ENCODE data around the gene HIVEP3.

The HIVEP3 gene

DNA sequence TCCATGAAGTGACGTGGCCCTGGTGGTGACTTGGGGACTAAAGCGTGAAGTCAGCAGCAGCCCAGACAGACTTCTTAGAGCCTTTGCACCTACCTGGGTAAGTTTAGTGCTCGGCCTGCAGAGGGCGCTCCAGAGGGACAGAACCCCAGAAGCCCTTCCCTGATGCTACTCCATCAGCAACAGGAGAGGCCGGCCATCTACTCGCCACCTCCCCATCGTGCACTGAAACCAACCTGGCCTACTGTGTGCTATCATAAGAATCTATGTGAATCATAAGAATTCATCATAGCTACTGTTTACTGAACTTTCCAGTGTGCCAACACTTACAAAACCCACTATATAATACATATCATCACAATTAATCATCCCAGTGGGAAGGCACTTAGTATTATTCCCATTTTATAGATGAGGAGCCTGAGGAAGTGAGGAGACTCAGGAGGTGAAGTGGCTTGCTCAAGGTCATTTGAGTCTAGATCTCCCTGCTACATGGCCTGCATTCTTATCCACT lies 426.3 kb downstream of the HIVEP3 start:
- Mint-ChIP-seq H3K4me1 (peaks cover 2% of the 10 kb centered on the region), H3K36me3 (peaks cover 4% of the 10 kb centered on the region), H3K9me3 (no peaks in the 10 kb centered on the region), H3K4me3 (no peak overlapping the region), H3K27ac (no peak overlapping the region)
- peak; percentile 43 to 64 for DNase-seq (ENCODE audit: low spot score in 2 of 2)
- peak; percentile 11 for ATAC-seq

DNA sequence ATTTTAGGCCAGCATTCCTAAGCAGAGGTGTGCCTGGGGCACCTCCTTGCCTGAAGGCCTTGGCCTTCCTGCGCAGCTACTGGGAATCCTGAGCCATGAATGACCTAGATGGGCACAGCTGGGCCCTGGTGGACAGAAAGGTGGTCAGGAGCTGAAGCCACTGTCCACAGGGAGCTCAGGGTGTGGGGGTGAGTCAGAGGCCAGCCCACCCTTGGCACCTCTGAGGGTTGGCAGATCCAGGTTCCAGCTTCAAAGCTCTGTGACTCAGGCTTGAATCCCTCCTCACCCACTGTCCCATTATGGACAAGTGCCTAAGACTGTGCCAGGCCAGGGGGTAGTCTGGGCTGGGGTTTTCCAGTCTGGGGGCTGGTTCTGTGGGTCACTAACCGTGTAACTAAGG lies 427.8 kb downstream of the HIVEP3 start:
- Mint-ChIP-seq H3K4me1 (peaks cover 17% of the 10 kb centered on the region), H3K36me3 (peaks cover 4% of the 10 kb centered on the region), H3K27ac (no peak overlapping the region), H3K9me3 (no peaks in the 10 kb centered on the region), H3K4me3 (no peak overlapping the region)
- no peak for DNase-seq (ENCODE audit: low spot score in 2 of 2)
- no peak for ATAC-seq

DNA sequence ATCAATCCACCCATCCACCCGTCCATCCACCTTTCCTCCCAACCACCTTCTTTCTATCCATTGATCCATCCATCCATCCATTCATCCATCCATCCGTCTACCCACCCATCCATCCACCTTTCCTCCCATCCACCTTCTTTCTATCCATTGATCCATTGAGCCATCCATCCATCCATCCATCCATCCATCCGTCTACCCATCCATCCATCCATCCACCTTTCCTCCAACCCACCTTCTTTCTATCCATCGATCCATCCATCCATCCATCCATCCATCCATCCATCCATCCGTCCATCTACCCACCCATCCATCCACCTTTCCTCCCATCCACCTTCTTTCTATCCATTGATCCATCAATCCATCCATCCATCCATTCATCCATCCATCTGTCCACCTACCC lies 429.2 kb downstream of the HIVEP3 start:
- ATAC-seq (no peak), DNase-seq (ENCODE audit: low spot score in 2 of 2) (no peak)
- Mint-ChIP-seq H3K36me3 (peaks cover under 1% of the 10 kb centered on the region), H3K27ac (no peak overlapping the region), H3K4me3 (no peak overlapping the region), H3K9me3 (no peaks in the 10 kb centered on the region), H3K4me1 (peaks cover 18% of the 10 kb centered on the region)

DNA sequence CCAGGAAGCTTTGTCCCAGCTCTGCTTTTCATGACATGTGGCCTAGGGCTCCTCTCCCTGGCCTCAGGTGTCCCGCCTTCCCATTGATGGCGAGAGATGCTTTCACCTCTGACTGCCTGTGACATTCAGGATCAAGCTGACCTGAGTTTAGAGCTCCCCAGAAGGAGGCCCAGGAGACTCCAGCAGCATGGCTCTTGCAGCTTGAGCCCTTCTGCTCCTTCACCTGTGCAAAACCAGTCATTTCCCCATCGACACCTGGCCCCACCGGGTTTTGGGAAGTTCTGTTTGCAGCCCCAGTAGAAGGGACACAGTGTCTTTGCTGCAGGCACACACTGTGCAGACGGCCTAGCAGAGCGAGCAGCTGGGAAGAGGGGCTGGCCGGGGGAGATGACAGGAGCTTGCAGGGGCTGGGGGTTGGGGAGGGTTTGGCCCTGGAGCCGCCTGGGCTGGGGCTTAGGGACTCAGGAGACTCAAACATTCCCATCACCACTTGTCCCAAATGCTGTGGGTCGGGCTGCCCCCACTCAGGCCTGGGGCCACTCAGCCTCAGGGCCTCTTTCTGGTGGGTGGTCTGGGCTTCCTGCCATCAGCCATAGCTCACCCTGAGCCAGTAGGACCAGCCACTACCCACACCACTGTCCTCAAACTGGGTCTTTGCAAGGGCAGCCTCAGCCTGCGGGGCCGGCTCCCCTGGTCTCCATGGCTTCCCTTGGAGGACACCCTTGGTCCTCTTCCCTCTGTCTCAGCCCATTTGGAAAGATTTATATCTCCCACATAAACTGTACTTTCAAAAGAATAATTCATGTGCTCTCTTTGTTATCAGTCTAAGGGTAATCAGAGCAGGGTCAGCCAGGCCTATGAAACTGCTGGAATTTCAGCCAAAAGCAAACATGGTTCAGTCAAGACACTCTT lies 430.4 kb downstream of the HIVEP3 start:
- H3K36me3 Mint-ChIP-seq, result no peaks in the 10 kb centered on the region
- no peaks in the 10 kb centered on the region for H3K9me3 Mint-ChIP-seq
- peaks cover 18% of the 10 kb centered on the region for H3K4me1 Mint-ChIP-seq
- H3K4me3 Mint-ChIP-seq, result no peak overlapping the region
- H3K27ac Mint-ChIP-seq, result no peak overlapping the region
- ATAC-seq (no peak), DNase-seq (ENCODE audit: low spot score in 2 of 2) (no peak)

DNA sequence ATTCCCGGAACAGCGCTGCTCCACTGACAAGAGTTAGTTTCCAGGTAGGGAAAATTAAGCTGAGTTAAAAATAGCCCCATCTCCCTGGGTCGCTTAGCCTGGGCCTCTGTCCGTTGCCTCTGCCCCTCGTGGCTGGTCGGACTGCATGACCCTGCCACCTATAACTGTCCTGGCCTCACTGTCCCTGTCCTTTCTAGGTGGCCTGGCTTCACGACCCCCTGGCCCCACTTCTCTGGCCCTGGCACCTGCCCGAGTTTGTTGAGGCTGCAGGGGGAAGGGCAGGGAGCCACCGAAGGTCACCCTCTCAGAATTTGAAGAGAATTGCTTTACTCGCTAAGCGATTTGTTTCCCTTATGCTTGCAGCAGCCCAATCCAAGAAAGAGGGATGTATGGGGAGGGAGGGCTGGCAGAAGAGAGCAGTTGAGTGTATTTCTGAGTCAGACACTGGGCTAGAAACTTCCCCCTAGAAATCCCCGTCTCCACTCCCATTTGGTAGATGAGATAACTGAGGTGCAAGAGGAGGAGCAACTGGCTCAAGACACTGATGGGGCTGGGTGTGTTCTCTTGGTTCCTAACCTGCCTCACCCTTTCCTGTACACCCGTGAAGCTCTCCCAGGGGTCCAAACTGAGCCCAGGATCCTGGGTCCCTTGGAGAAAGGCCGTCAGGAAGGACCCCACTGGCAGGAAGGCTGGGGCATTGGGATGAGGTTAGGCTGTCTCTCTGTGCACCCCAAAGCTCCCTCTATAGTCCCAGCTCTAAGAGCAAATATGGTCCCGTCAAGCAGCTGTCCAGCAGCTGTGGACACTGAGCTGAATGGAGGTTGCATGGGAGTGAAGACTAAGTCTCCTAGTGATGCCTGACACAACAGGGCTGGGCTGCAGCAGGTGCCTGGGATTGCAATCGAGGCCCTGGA lies 431.3 kb downstream of the HIVEP3 start:
- peaks cover 21% of the 10 kb centered on the region for H3K4me1 Mint-ChIP-seq
- no peak overlapping the region for H3K4me3 Mint-ChIP-seq
- DNase-seq (ENCODE audit: low spot score in 2 of 2) (no peak), ATAC-seq (peak; percentile 58)
- H3K9me3 Mint-ChIP-seq, result no peaks in the 10 kb centered on the region
- no peak overlapping the region for H3K27ac Mint-ChIP-seq
- no peaks in the 10 kb centered on the region for H3K36me3 Mint-ChIP-seq

DNA sequence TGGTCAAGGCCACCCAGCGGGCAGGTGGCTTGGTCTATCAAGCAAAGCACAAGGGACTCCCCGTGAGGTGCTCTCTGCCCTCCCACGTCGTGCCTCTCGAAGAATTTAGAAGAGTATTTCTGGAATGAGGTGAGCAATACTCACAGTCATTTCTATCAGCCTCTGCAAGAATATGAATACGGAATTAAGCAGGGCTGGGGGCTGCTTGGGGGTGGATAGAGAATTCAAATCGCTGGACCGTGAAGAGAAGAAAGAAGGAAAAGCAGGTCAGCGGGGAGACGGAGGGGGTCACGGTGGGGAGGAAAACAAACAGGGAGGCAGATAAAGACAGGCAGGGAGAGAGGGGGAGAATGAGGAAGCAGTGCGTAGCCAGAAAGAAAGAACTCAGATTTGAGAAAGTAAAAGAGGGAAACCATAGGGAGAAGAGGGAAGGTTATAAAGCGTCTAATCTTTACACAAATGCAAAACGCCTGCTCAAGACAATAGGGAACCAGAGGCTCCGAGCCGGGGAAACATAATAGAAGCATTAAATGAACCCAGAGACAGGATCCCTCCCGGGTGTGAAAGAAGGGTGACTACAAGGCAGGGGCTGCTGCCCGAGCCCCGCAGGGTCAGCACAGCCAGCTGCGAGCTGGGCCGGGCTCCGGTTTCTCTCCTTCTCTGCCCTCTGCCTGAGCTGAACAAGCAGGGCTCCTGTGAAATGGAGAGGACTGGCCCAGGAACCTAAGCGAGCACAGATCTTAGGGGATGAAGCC lies 432.2 kb downstream of the HIVEP3 start:
- ATAC-seq, result peak; percentile 29
- H3K9me3 Mint-ChIP-seq, result no peaks in the 10 kb centered on the region
- peaks cover 24% of the 10 kb centered on the region for H3K4me1 Mint-ChIP-seq
- H3K4me3 Mint-ChIP-seq, result no peak overlapping the region
- DNase-seq (ENCODE audit: low spot score in 2 of 2), result no peak
- H3K36me3 Mint-ChIP-seq, result no peaks in the 10 kb centered on the region
- no peak overlapping the region for H3K27ac Mint-ChIP-seq

DNA sequence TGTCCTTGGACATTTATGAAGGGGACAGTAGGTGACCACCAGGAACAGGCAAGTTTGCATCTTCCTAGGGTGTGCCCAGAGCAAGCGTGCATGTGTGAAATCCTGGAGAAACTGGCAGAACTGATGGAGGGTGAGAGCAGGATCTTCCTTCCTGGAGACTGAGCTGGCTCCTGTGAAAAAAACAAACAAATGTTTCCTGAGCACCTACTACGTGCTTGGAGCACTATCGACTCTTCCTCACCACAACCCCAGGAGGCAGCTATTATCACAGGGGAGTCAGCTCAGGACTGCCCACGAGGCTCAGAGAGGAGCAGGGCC lies 432.7 kb downstream of the HIVEP3 start:
- ATAC-seq (no peak), DNase-seq (ENCODE audit: low spot score in 2 of 2) (no peak)
- no peak overlapping the region for H3K27ac Mint-ChIP-seq
- no peaks in the 10 kb centered on the region for H3K9me3 Mint-ChIP-seq
- H3K36me3 Mint-ChIP-seq, result no peaks in the 10 kb centered on the region
- H3K4me3 Mint-ChIP-seq, result no peak overlapping the region
- peaks cover 24% of the 10 kb centered on the region for H3K4me1 Mint-ChIP-seq

DNA sequence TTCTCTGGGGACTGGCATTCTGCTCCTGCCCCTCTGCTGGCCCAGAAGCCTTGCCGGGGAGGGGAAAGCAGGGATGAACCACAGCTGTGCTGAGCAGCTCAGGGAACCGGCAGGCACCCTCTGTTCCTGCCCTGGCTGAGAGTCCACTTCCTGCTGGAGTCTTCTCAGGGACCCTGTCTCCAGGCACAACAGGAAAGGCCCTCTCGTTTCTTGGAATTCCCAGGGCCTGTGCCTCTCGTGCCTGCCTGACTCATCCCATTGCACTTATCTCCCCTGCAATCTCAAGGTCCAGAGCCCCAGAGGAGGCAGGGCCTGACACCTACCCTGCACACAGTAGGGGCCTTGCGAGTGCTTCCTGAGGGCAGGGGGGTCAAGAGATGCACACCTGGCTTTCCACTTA lies 433.1 kb downstream of the HIVEP3 start:
- no peak overlapping the region for H3K27ac Mint-ChIP-seq
- ATAC-seq (no peak), DNase-seq (ENCODE audit: low spot score in 2 of 2) (no peak)
- no peaks in the 10 kb centered on the region for H3K36me3 Mint-ChIP-seq
- no peak overlapping the region for H3K4me3 Mint-ChIP-seq
- peaks cover 24% of the 10 kb centered on the region for H3K4me1 Mint-ChIP-seq
- no peaks in the 10 kb centered on the region for H3K9me3 Mint-ChIP-seq

DNA sequence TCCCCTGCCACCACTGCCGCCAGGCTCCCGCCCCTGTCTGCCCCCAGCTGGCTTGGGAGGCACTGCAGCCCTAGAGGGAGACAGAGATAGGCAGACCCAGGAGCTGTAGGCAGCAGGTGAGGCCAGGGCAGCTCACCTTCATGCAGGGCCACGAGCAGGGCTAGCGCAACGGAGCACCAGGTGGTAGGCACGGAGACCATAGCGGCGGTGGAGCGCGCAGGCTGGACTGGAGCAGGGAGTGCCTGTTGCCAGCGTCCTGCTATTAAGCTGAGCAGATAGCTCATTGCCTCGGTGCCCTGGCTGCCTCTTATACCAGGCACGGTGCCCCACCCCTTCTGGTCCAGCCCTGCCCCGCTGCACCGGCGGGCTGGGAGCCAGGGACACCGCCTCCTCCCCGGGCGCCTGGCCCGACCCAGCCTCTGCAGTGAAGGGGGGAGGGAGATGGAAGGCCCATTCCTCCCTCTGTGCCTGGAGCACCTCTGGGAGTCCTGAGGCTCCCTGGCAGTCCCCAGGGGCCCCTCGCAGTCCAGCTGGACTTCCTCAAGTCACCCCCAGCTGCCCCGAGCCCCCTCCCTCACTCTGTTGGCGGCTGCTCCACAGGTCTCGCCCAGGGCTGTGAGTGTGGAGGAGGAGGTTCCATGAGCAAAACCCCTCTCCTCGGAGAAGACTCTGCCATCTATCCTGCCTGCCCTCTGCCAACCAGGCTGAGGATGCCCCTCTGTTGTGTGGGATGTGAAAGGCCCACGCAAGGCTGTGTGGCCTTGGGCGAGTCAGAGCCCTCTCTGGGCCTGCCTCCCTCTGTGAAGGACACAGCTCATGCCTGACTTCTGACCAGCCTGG lies 434.1 kb downstream of the HIVEP3 start, which contains the start of gene EDN2:
TSS of gene EDN2 (minus strand) at position 282 of the 840 bp plus-strand sequence. CDS start at position 200, 82 bp downstream.
- Mint-ChIP-seq H3K4me3 (no peak within 1 kb of the TSS), H3K27ac (no peak within 1 kb of the TSS), H3K36me3 (no peaks in the 10 kb centered on the region), H3K4me1 (peaks cover 24% of the 10 kb centered on the region), H3K9me3 (no peaks in the 10 kb centered on the region)
- ATAC-seq, result no peak
- DNase-seq (ENCODE audit: low spot score in 2 of 2), result no peak

DNA sequence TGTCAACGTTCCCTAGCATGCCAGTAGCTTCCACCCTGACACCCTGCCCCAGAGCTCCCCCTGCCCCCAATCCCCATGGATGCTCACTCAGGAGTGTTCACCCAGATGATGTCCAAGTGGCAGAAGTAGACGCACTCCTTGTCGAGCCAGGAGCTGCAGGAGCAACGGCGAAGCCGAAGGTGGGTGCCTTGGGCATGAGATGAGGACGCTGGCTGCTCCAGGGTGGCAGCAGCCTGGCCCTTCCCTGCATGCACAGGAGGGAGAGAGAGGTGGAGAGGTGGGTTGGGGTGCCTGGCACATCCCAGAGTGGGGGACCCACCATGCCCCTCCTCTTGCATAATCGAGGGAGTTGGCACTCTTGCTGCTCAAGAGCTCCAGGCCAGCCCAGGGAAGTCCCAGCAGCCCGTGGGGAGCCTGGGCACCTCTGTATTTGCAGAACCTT lies 434.7 kb downstream of the HIVEP3 start:
- DNase-seq (ENCODE audit: low spot score in 2 of 2), result no peak
- no peak overlapping the region for H3K4me3 Mint-ChIP-seq
- H3K27ac Mint-ChIP-seq, result no peak overlapping the region
- ATAC-seq, result no peak
- H3K36me3 Mint-ChIP-seq, result no peaks in the 10 kb centered on the region
- no peaks in the 10 kb centered on the region for H3K9me3 Mint-ChIP-seq
- H3K4me1 Mint-ChIP-seq, result peaks cover 24% of the 10 kb centered on the region

DNA sequence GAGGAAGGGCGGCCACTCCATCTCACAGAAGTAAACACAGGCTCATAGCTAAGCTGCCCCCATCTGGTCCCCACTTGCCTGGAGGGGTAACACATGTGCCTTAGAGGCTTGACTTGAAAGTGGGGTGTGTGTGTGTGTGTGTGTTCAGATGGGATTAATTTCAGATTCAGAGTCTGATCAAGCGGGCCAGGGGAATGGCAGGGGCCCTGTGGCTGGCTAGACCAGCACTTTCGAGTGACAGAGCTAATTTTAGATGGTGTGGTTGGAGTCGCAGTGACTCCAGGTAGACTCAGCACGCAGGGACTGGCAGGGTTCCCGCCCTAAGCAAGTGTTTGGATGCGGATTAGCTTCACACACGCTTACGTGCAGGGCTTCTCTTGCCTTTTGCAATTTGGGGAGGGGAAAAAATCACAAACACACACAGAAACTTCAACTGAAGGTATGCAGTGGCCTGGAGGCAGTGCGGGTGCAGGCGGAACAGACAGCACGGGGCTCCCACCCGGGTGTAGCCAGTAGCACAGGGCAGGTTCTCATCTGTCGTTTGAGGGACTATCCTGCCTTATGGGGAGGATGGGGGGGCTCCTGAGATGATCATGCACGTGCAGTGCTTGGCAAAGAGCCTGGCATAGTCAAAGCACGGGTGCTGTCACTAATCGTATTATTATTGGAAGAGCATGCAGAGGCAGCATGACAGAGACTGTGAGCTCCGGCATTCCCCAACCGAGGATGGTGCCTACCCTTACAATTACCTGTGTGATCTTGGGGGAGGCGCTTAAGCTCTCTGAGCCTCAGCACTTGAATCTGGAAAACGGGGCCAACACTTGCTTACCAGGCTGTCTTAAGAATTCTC lies 435.5 kb downstream of the HIVEP3 start:
- DNase-seq (ENCODE audit: low spot score in 2 of 2) (no peak), ATAC-seq (no peak)
- Mint-ChIP-seq H3K4me1 (peaks cover 24% of the 10 kb centered on the region), H3K27ac (peak overlapping the region; percentile 3), H3K9me3 (no peaks in the 10 kb centered on the region), H3K4me3 (no peak overlapping the region), H3K36me3 (no peaks in the 10 kb centered on the region)

DNA sequence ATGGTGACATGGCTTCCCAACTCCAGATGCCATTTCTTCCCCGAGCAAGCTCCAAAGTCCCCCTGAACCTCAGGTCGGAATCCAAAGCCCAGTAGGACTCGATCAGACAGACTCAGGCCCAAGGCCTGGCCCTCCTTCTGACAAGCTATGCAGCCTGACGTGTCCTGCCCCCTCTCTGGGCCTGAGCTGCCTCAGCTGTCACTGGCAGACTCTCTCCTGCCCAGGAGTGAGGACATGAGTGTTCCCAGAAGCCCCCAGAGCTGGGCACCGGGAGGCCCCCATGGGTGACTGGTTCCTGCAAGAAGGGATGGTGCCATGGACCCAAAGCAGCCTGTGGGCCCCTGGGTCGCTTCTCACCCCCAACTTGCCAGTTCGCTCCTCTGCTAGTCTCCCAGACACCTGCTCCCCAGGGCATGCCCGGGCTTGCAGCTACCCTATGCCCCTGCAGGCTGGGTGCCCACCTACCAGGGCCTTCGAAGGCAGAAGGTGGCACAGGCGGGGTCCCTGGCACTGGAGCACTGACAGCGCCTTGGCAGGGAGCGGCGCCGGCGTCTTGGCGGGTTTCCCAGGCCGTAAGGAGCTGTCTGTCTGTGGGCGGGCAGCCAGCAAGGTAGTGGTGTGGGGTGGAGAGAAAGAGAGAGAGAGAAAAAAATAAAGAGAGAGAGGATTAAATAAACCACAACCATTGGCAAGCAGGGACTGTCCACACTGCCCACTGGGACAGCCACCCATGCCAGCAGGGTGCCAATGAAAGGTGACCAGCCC lies 436.5 kb downstream of the HIVEP3 start:
- H3K9me3 Mint-ChIP-seq, result no peaks in the 10 kb centered on the region
- DNase-seq (ENCODE audit: low spot score in 2 of 2) (no peak), ATAC-seq (no peak)
- H3K4me1 Mint-ChIP-seq, result peaks cover 20% of the 10 kb centered on the region
- H3K36me3 Mint-ChIP-seq, result no peaks in the 10 kb centered on the region
- H3K4me3 Mint-ChIP-seq, result no peak overlapping the region
- peak overlapping the region; percentile 3 for H3K27ac Mint-ChIP-seq
